H1 (cell line): Measurements from ENCODE around the gene STXBP5. TPM values are rescaled to one million over a fixed set of nuclear protein-coding genes. Genes with fewer than 3 reads are reported as not detected.

ENCODE experiments used
- ASH2L ChIP-seq: fragments of 200-600, 300-600 bp; sonication (generic); IDR thresholded peaks from one replicate; pipeline ENCODE4 v1.7.1; 2017; ENCODE audit warnings: low read length
- CBX8 ChIP-seq: fragments of 300-800, 300-1000 bp; sonication (generic); IDR thresholded peaks from 2 replicates; pipeline ENCODE4 v1.7.1; 2016; ENCODE audit warnings: low read depth, low read length, borderline replicate concordance
- CHD1 ChIP-seq: IDR thresholded peaks from 2 replicates; pipeline ENCODE4 v1.6.1; 2012; ENCODE audit warnings: low read depth, low read length, improper control_type of control experiment
- EGR1 ChIP-seq: IDR thresholded peaks from 2 replicates; pipeline ENCODE4 v1.6.1; 2011; ENCODE audit warnings: low read depth, low read length, borderline replicate concordance
- HDAC2 ChIP-seq, 2 experiments: fragments of 300-600 bp in 1 of 2; sonication (generic) in 1 of 2; IDR thresholded peaks; 2 replicates each; pipeline ENCODE4 v1.6.1; 2011 to 2012; ENCODE audit warnings: low read depth in 2 of 2, low read length in 2 of 2, mild to moderate bottlenecking in 2 of 2, moderate library complexity in 2 of 2, borderline replicate concordance in 1 of 2, inconsistent platforms in 1 of 2
- HDAC6 ChIP-seq: IDR thresholded peaks from one replicate; pipeline ENCODE4 v1.7.1; 2012; ENCODE audit warnings: low read depth, mild to moderate bottlenecking, inconsistent platforms, low read length, moderate library complexity
- KDM4A ChIP-seq: IDR thresholded peaks from one replicate; pipeline ENCODE4 v1.7.1; 2012; ENCODE audit warnings: low read depth, mild to moderate bottlenecking, moderate library complexity, low read length, inconsistent platforms; ENCODE audit not compliant: severe bottlenecking
- KDM5A ChIP-seq: fragments of 200-600 bp; IDR thresholded peaks from 2 replicates; pipeline ENCODE4 v1.7.1; 2012; ENCODE audit warnings: mild to moderate bottlenecking, low read length, inconsistent platforms, mixed read lengths
- NANOG ChIP-seq: IDR thresholded peaks from 2 replicates; pipeline ENCODE4 v1.6.1; 2011; ENCODE audit warnings: low read length, low read depth, mild to moderate bottlenecking, inconsistent platforms; ENCODE audit not compliant: insufficient read depth, poor library complexity, severe bottlenecking
- PHF8 ChIP-seq: fragments of 200-600 bp; sonication (generic); conservative IDR thresholded peaks from 2 replicates; pipeline ENCODE4 v1.7.1; 2012; ENCODE audit warnings: low read depth, mild to moderate bottlenecking, inconsistent platforms, low read length, moderate library complexity
- RAD21 ChIP-seq, 2 experiments: IDR thresholded peaks in 1 of 2; conservative IDR thresholded peaks in 1 of 2; 2 replicates each; pipeline ENCODE4 v1.6.1; 2011; ENCODE audit warnings: low read depth in 2 of 2, low read length in 2 of 2, improper control_type of control experiment in 1 of 2, inconsistent platforms in 1 of 2, mild to moderate bottlenecking in 1 of 2, moderate library complexity in 1 of 2
- RXRA ChIP-seq: IDR thresholded peaks from 2 replicates; pipeline ENCODE4 v1.6.1; 2011; ENCODE audit warnings: low read depth, mild to moderate bottlenecking, low read length, moderate library complexity; ENCODE audit not compliant: insufficient read depth
- SIN3A ChIP-seq, 2 experiments: IDR thresholded peaks in 1 of 2; conservative IDR thresholded peaks in 1 of 2; 2 replicates each; pipeline ENCODE4 v1.6.1; 2011 to 2012; ENCODE audit warnings: low read length in 2 of 2, improper control_type of control experiment in 1 of 2, low read depth in 1 of 2, mild to moderate bottlenecking in 1 of 2
- SIX5 ChIP-seq: IDR thresholded peaks from 2 replicates; pipeline ENCODE4 v1.6.1; 2011; ENCODE audit warnings: mild to moderate bottlenecking, low read depth, low read length
- SP2 ChIP-seq: IDR thresholded peaks from 2 replicates; pipeline ENCODE4 v1.6.1; 2012; ENCODE audit warnings: mild to moderate bottlenecking, low read length, inconsistent platforms
- SP4 ChIP-seq: IDR thresholded peaks from 2 replicates; pipeline ENCODE4 v1.6.1; 2012; ENCODE audit warnings: low read length, inconsistent platforms
- SUZ12 ChIP-seq: fragments of 200-600 bp; sonication (generic); IDR thresholded peaks from 2 replicates; pipeline ENCODE4 v1.6.1; 2012; ENCODE audit warnings: mild to moderate bottlenecking, inconsistent platforms, low read length, moderate library complexity, mixed read lengths
- TAF1 ChIP-seq: IDR thresholded peaks from 2 replicates; pipeline ENCODE4 v1.6.1; 2011; ENCODE audit warnings: mild to moderate bottlenecking, low read depth, low read length
- ZNF274 ChIP-seq: IDR thresholded peaks from 2 replicates; pipeline ENCODE4 v1.7.0; 2012; ENCODE audit warnings: low read length, borderline replicate concordance; ENCODE audit errors: extremely low read depth
- polyA plus RNA-seq, 7 experiments: library from polyadenylated mRNA; depleted of rRNA in 3 of 7; stranded (reverse) in 5 of 7; unstranded in 2 of 7; fragments of >200 nt in 5 of 7; fragments of 200-250 nt in 2 of 7; gene quantifications; 1 replicate in 5 of 7; 2 replicates in 1 of 7; 4 replicates in 1 of 7; pipeline versions ENCODE4 v1.2.1 to v1.2.3, GENCODE V29; 2011 to 2013; ENCODE audit warnings: missing spikeins in 2 of 7, mixed read lengths in 2 of 7
- total RNA-seq: library from RNA; stranded (reverse); fragmentation: NEBNext Ultra II Directional; extraction: Animal tissue kit (Norgen Biotek cat#: 25700); gene quantifications from 2 replicates; pipeline ENCODE4 v1.2.1, GENCODE V29; 2021
- TF ChIP-seq, protein P1 (sequence below): IDR thresholded peaks from 2 replicates; pipeline ENCODE4 v1.6.1; 2011; ENCODE audit warnings: low read length, improper control_type of control experiment
- TF ChIP-seq, protein P2 (sequence below): IDR thresholded peaks from 2 replicates; pipeline ENCODE4 v1.6.1; 2012; ENCODE audit warnings: inconsistent platforms
- TF ChIP-seq, protein P3 (sequence below): IDR thresholded peaks from 2 replicates; pipeline ENCODE4 v1.6.1; 2011; ENCODE audit warnings: low read depth, mild to moderate bottlenecking, low read length; ENCODE audit not compliant: insufficient read depth

The STXBP5 gene
- total and polyA plus RNA-seq, 2 of the 8 experiments (the other 6 are each of a cell fraction or from before 2014, with no cell fraction given) = 2.7 to 10.8 TPM

DNA sequence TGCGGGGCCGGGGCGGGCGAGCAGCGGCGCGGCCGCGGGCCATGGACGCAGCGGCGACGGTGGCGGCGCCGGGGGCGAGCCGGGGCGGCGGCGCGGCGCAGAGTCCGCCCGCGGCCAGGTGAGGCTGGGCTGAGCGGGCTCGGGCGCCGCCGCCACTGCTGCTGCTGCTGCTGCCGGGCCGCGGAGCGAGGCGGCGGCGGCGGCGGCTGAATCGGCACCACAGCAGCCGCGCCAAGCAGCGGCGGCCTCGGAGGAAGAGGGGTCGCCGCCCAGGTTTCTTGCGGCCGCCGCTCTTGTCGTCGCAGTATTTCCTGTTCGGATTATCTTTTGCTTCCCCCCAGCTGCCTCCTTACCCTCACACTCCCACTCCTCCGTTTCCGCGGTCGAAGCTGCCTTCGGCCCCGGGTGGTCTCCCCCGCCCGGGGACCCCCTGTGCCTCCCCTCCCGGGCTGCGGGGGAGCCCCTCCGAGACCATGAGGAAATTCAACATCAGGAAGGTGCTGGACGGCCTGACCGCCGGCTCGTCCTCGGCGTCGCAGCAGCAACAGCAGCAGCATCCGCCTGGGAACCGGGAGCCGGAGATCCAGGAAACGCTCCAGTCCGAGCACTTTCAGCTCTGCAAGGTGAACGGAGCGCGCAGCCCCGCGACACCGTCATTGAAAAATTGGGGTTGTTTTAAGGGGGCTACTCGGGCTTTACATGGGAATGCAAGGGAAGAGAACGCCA is at the start of gene STXBP5 (continued):
- no peak for TF ChIP-seq EGR1
- no peak for TF ChIP-seq SP4
- peak; percentile 37; the same call in 1 of the 2 replicates for TF ChIP-seq TAF1
- TF ChIP-seq CHD1 = no peak
- no peak for TF ChIP-seq ZNF274
- TF ChIP-seq RAD21 (IDR thresholded peaks at IDR 0.05 in 1 of 2, conservative IDR thresholded peaks at IDR 0.05 in 1 of 2; ENCODE audit: low read depth in 2 of 2, low read length in 2 of 2) = no peak
- TF ChIP-seq, protein P1, sequence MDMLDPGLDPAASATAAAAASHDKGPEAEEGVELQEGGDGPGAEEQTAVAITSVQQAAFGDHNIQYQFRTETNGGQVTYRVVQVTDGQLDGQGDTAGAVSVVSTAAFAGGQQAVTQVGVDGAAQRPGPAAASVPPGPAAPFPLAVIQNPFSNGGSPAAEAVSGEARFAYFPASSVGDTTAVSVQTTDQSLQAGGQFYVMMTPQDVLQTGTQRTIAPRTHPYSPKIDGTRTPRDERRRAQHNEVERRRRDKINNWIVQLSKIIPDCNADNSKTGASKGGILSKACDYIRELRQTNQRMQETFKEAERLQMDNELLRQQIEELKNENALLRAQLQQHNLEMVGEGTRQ = no peak
- TF ChIP-seq SUZ12 = no peak
- TF ChIP-seq SIN3A (conservative IDR thresholded peaks at IDR 0.05 in 1 of 2, IDR thresholded peaks at IDR 0.05 in 1 of 2; ENCODE audit: low read depth in 1 of 2, low read length in 2 of 2) = peak in 1 of 2 experiments; percentile 27; a peak in 1 of 4 replicates
- no peak for TF ChIP-seq SP2
- peak; percentile 82 for TF ChIP-seq KDM4A
- TF ChIP-seq, protein P2, sequence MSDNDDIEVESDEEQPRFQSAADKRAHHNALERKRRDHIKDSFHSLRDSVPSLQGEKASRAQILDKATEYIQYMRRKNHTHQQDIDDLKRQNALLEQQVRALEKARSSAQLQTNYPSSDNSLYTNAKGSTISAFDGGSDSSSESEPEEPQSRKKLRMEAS = peak; percentile 49; the same call in 1 of the 2 replicates
- TF ChIP-seq NANOG = no peak
- TF ChIP-seq PHF8 = peak; percentile 25; the same call in 1 of the 2 replicates
- no peak for TF ChIP-seq CBX8
- no peak for TF ChIP-seq HDAC2 (IDR thresholded peaks at IDR 0.05; ENCODE audit: borderline replicate concordance in 1 of 2, low read depth in 2 of 2, low read length in 2 of 2)
- TF ChIP-seq, protein P3, sequence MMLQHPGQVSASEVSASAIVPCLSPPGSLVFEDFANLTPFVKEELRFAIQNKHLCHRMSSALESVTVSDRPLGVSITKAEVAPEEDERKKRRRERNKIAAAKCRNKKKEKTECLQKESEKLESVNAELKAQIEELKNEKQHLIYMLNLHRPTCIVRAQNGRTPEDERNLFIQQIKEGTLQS = no peak
- no peak for TF ChIP-seq HDAC6
- TF ChIP-seq RXRA = no peak
- peak; percentile 96 for TF ChIP-seq ASH2L
- TF ChIP-seq KDM5A = no peak
- no peak for TF ChIP-seq SIX5
